ENCODE results near the gene TPCN1. TPM values are rescaled to one million over a fixed set of nuclear protein-coding genes. Genes with fewer than 3 reads are reported as not detected.

Gene TPCN1
- total RNA-seq, 1 experiment from 2014 or later = 29.7 TPM

DNA sequence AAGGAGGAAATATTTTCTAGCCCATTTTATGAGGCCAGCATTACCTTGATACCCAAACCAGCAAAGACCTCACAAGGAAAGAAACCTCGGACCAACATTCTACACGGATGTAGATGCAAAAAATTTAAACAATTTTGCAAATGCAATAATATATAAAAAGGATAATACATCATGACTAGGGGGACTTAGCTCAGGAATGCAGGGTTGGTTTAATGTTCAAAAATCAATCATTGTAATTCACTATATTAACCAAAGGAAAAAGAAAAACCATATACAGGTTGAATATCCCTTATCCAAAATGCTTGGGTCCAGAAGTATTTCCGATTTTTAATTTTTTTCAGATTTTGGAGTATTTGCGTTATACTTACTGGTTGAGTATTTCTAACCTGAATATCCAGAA lies 33.0 kb downstream of the TPCN1 start:
- no peak overlapping the region for H3K4me2 ChIP-seq (ENCODE audit: low read length)
- POLR2A ChIA-PET = no interaction called here
- ATAC-seq (no peak), DNase-seq (ENCODE audit: low read depth, low spot score) (no peak)
- intact Hi-C loops (cut with micrococcal nuclease) = no loop called here
- CTCF ChIA-PET = no interaction called here
- no peak overlapping the region for H3K27ac ChIP-seq (ENCODE audit: low read depth, low read length)
- H3K4me1 ChIP-seq (ENCODE audit: control insufficient read depth in 1 of 2, insufficient read depth in 2 of 2, low read length in 2 of 2) = no peaks in the 10 kb centered on the region
- no peaks in the 10 kb centered on the region for H4K20me1 ChIP-seq (ENCODE audit: insufficient read depth)
- no peak overlapping the region for H3K9ac ChIP-seq (ENCODE audit: low read length)
- H3K4me3 ChIP-seq (replicated peaks in 1 of 2; ENCODE audit: low read depth in 1 of 2, low read length in 2 of 2) = no peak overlapping the region
- 0 out of 4 replicates have a peak, but pooled peaks cover 0 to 3% of the 10 kb centered on the region in 2 experiments for H3K36me3 ChIP-seq (ENCODE audit: control insufficient read depth in 1 of 2, insufficient read depth in 2 of 2, low read length in 2 of 2)
- no TSS peak for BruUV-seq (replicated peaks)
- TF ChIP-seq, protein P1, sequence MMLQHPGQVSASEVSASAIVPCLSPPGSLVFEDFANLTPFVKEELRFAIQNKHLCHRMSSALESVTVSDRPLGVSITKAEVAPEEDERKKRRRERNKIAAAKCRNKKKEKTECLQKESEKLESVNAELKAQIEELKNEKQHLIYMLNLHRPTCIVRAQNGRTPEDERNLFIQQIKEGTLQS (IDR thresholded peaks at IDR 0.05) = no peak
- TF ChIP-seq POLR2AphosphoS5 (IDR thresholded peaks at IDR 0.05; ENCODE audit: low read depth, low read length) (no peak), CBX3 (IDR thresholded peaks at IDR 0.05; ENCODE audit: low read depth) (no peak), SP1 (IDR thresholded peaks at IDR 0.05; ENCODE audit: low read depth) (no peak), SRF (IDR thresholded peaks at IDR 0.05; ENCODE audit: low read depth) (no peak), CEBPB (IDR thresholded peaks at IDR 0.05; ENCODE audit: low read depth) (no peak)
- H2AFZ ChIP-seq (ENCODE audit: low read depth, low read length, poor library complexity, severe bottlenecking) = no peak overlapping the region
- peaks cover 0 to 6% of the 10 kb centered on the region in 2 experiments; a peak in 1 of 4 replicates for H3K9me3 ChIP-seq (ENCODE audit: control insufficient read depth in 1 of 2, insufficient read depth in 1 of 2, low read depth in 1 of 2, low read length in 2 of 2)
- RAD21 ChIA-PET (ENCODE audit: low non-redundant PET in 1 of 2, low total read pairs in 2 of 2, uncharacterized antibody in 2 of 2, unreplicated experiment in 2 of 2) = no interaction called here
- no peaks in the 10 kb centered on the region for H3K79me2 ChIP-seq (ENCODE audit: insufficient read depth, low read length)
- no peaks in the 10 kb centered on the region for H3K27me3 ChIP-seq (ENCODE audit: insufficient read depth, low read length)
- no peaks in the 10 kb centered on the region for H3K9me2 ChIP-seq (ENCODE audit: insufficient read depth)

DNA sequence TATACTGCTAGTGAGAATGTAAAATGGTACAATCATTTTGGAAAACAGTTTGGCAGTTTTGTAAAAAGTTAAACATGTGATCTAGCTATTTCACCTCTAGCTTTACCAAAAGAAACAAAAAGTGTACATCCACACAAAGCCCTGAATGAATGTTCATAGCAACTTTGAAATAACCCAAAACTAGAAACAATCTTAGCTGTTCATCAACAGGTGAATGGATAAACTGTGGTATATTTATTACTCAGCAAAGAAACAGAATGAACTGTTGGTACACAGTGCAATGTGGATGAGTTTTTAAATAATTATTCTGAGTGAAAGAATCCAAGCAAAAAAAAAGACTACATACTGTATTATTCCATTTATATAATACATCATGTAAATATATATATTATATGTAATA lies 36.3 kb downstream of the TPCN1 start:
- POLR2A ChIA-PET = no interaction called here
- H3K9me3 ChIP-seq (ENCODE audit: control insufficient read depth in 1 of 2, insufficient read depth in 1 of 2, low read depth in 1 of 2, low read length in 2 of 2) = peaks cover 0 to 6% of the 10 kb centered on the region in 2 experiments; a peak in 1 of 4 replicates
- ATAC-seq (no peak), DNase-seq (ENCODE audit: low read depth, low spot score) (no peak)
- H3K4me1 ChIP-seq (ENCODE audit: control insufficient read depth in 1 of 2, insufficient read depth in 2 of 2, low read length in 2 of 2) = no peaks in the 10 kb centered on the region
- H3K4me2 ChIP-seq (ENCODE audit: low read length) = no peak overlapping the region
- H3K4me3 ChIP-seq (replicated peaks in 1 of 2; ENCODE audit: low read depth in 1 of 2, low read length in 2 of 2) = no peak overlapping the region
- BruUV-seq (replicated peaks) = no TSS peak
- RAD21 ChIA-PET (ENCODE audit: low non-redundant PET in 1 of 2, low total read pairs in 2 of 2, uncharacterized antibody in 2 of 2, unreplicated experiment in 2 of 2) = no interaction called here
- no peaks in the 10 kb centered on the region for H3K79me2 ChIP-seq (ENCODE audit: insufficient read depth, low read length)
- CTCF ChIA-PET = no interaction called here
- no peak overlapping the region for H2AFZ ChIP-seq (ENCODE audit: low read depth, low read length, poor library complexity, severe bottlenecking)
- H4K20me1 ChIP-seq (ENCODE audit: insufficient read depth) = no peaks in the 10 kb centered on the region
- H3K27me3 ChIP-seq (ENCODE audit: insufficient read depth, low read length) = no peaks in the 10 kb centered on the region
- intact Hi-C loops (cut with micrococcal nuclease) = no loop called here
- H3K36me3 ChIP-seq (ENCODE audit: control insufficient read depth in 1 of 2, insufficient read depth in 2 of 2, low read length in 2 of 2) = 0 out of 4 replicates have a peak, but pooled peaks cover 0 to 3% of the 10 kb centered on the region in 2 experiments
- no peak overlapping the region for H3K27ac ChIP-seq (ENCODE audit: low read depth, low read length)
- H3K9ac ChIP-seq (ENCODE audit: low read length) = no peak overlapping the region
- no peaks in the 10 kb centered on the region for H3K9me2 ChIP-seq (ENCODE audit: insufficient read depth)
- TF ChIP-seq, protein P2, sequence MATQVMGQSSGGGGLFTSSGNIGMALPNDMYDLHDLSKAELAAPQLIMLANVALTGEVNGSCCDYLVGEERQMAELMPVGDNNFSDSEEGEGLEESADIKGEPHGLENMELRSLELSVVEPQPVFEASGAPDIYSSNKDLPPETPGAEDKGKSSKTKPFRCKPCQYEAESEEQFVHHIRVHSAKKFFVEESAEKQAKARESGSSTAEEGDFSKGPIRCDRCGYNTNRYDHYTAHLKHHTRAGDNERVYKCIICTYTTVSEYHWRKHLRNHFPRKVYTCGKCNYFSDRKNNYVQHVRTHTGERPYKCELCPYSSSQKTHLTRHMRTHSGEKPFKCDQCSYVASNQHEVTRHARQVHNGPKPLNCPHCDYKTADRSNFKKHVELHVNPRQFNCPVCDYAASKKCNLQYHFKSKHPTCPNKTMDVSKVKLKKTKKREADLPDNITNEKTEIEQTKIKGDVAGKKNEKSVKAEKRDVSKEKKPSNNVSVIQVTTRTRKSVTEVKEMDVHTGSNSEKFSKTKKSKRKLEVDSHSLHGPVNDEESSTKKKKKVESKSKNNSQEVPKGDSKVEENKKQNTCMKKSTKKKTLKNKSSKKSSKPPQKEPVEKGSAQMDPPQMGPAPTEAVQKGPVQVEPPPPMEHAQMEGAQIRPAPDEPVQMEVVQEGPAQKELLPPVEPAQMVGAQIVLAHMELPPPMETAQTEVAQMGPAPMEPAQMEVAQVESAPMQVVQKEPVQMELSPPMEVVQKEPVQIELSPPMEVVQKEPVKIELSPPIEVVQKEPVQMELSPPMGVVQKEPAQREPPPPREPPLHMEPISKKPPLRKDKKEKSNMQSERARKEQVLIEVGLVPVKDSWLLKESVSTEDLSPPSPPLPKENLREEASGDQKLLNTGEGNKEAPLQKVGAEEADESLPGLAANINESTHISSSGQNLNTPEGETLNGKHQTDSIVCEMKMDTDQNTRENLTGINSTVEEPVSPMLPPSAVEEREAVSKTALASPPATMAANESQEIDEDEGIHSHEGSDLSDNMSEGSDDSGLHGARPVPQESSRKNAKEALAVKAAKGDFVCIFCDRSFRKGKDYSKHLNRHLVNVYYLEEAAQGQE (IDR thresholded peaks at IDR 0.05; ENCODE audit: low read depth) = no peak
- TF ChIP-seq FOSL1 (IDR thresholded peaks at IDR 0.05; ENCODE audit: low read depth) (no peak), EZH2phosphoT487 (IDR thresholded peaks at IDR 0.05; ENCODE audit: borderline replicate concordance) (no peak), RAD21 (IDR thresholded peaks at IDR 0.05; ENCODE audit: low read depth) (no peak), EGR1 (IDR thresholded peaks at IDR 0.05; ENCODE audit: low read depth) (no peak), JUND (IDR thresholded peaks at IDR 0.05) (no peak), CEBPB (IDR thresholded peaks at IDR 0.05; ENCODE audit: low read depth) (no peak), SP1 (IDR thresholded peaks at IDR 0.05; ENCODE audit: low read depth) (no peak), ZNF274 (IDR thresholded peaks at IDR 0.05; ENCODE audit: low read depth, low read length) (no peak), SIN3A (IDR thresholded peaks at IDR 0.05; ENCODE audit: low read depth) (no peak), TCF7L2 (IDR thresholded peaks at IDR 0.05; ENCODE audit: borderline replicate concordance, extremely low read depth, insufficient read depth, insufficient read length) (no peak)
- TF ChIP-seq, protein P3, sequence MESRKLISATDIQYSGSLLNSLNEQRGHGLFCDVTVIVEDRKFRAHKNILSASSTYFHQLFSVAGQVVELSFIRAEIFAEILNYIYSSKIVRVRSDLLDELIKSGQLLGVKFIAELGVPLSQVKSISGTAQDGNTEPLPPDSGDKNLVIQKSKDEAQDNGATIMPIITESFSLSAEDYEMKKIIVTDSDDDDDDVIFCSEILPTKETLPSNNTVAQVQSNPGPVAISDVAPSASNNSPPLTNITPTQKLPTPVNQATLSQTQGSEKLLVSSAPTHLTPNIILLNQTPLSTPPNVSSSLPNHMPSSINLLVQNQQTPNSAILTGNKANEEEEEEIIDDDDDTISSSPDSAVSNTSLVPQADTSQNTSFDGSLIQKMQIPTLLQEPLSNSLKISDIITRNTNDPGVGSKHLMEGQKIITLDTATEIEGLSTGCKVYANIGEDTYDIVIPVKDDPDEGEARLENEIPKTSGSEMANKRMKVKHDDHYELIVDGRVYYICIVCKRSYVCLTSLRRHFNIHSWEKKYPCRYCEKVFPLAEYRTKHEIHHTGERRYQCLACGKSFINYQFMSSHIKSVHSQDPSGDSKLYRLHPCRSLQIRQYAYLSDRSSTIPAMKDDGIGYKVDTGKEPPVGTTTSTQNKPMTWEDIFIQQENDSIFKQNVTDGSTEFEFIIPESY (IDR thresholded peaks at IDR 0.05; ENCODE audit: extremely low read depth, insufficient replicate concordance, low read length) = no peak
- TF ChIP-seq, protein P4, sequence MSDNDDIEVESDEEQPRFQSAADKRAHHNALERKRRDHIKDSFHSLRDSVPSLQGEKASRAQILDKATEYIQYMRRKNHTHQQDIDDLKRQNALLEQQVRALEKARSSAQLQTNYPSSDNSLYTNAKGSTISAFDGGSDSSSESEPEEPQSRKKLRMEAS (IDR thresholded peaks at IDR 0.05) = no peak

Measured in HCT116 (cell line).